Activated naive CD4-positive, alpha-beta T cell treated with anti-CD3 and anti-CD28 coated beads, Interleukin-2, amount 10 ng/mL, durations not matched to agents 7 days and 5 days (primary cell): Measurements from ENCODE around the gene ATP2B2.
A peak's percentile ranks its signal among the peaks of the same experiment; 100 is the strongest.

Source experiments
- CTCF ChIA-PET: fragments of 350-600 bp; sonication (Branson Sonifier 250); formaldehyde crosslinking; loops from one replicate; lab custom pipeline; 2021; ENCODE audit warnings: antibody characterized with exemption; lab: Charles Lee
- DNase-seq: peaks from one replicate; pipeline ENCODE4 v3.0.0-alpha.2; 2020
- H3K27ac Mint-ChIP-seq: one replicate; pipeline ENCODE4 v1.8.0; 2021; ENCODE audit warnings: mild to moderate bottlenecking, moderate library complexity, mixed read lengths
- H3K27me3 Mint-ChIP-seq: one replicate; pipeline ENCODE4 v1.8.0; 2021; ENCODE audit warnings: mild to moderate bottlenecking, mixed read lengths
- H3K36me3 Mint-ChIP-seq: one replicate; pipeline ENCODE4 v1.8.0; 2021; ENCODE audit warnings: mixed read lengths
- H3K4me1 Mint-ChIP-seq: one replicate; pipeline ENCODE4 v1.8.0; 2021; ENCODE audit warnings: mixed read lengths
- H3K4me3 Mint-ChIP-seq: one replicate; pipeline ENCODE4 v1.8.0; 2021; ENCODE audit warnings: mild to moderate bottlenecking, moderate library complexity, mixed read lengths
- H3K9me3 Mint-ChIP-seq: one replicate; pipeline ENCODE4 v1.8.0; 2021; ENCODE audit warnings: mixed read lengths

ATP2B2 gene

DNA sequence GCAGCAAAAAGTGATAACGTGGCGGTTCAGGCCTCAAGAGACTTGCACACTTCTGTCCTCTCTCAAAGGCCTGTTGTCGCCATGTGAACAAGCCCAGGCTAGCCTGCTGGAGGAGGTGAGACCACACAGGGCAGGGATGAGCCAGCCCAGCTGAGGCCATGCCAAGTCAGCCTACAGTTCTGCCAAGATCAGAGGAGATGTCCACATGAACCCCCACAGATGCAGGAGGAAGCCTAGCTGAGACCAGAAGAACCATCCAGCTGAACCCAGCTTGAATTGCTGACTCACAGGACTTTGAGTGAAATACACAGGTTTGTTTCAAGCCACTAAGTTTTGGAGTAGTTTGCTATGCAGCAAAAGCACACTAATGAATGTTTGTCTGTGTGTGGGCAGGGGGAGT lies 134.2 kb downstream of the ATP2B2 start:
- H3K27me3 Mint-ChIP-seq, result peaks cover 28% of the 10 kb centered on the region
- H3K4me3 Mint-ChIP-seq, result no peak overlapping the region
- no peak for DNase-seq
- H3K36me3 Mint-ChIP-seq, result no peaks in the 10 kb centered on the region
- peaks cover 4% of the 10 kb centered on the region for H3K4me1 Mint-ChIP-seq
- CTCF ChIA-PET, result no interaction called here
- H3K27ac Mint-ChIP-seq, result no peak overlapping the region
- H3K9me3 Mint-ChIP-seq, result peaks cover 3% of the 10 kb centered on the region

DNA sequence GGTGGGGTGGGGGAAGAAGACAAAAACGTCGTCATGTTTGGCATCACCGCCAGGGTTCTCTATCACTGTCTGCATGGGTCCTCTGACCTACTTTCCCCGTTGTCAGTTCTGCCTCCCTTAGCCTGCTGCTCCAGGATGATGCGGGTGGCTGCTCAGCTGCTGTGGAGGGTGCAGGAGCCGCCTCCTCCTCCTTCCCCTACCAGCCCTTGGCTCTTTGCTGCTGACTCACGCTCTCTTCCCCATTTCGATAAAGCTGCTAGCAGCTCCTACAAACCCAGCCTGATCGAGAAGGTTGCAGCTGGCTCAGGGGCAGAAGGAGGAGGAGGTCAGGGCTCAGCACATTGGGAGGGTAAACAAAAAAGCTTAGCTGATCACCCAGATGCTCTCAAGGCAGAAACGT lies 135.0 kb downstream of the ATP2B2 start:
- Mint-ChIP-seq H3K27ac (no peak overlapping the region), H3K4me1 (peaks cover 4% of the 10 kb centered on the region), H3K9me3 (peaks cover 5% of the 10 kb centered on the region), H3K36me3 (no peaks in the 10 kb centered on the region), H3K4me3 (no peak overlapping the region), H3K27me3 (peaks cover 28% of the 10 kb centered on the region)
- DNase-seq, result no peak
- CTCF ChIA-PET, result no interaction called here

DNA sequence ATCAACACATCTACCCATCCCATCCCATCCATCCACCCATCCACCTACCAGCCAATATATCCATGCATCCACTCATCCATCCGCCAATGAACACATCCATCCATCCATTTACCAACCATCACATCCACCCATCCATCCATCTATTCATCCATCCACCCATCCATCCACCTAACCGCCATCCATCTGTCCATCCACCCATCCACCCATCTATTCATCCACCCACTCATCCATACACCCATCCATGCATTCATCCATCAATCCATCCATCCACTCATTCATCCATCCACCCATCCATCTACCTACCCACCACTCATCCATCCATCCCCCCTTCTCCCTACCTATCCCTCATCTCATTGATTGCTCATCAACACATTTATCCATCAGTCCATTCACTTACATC lies 136.9 kb downstream of the ATP2B2 start:
- CTCF ChIA-PET, result no interaction called here
- Mint-ChIP-seq H3K36me3 (no peaks in the 10 kb centered on the region), H3K27ac (no peak overlapping the region), H3K4me1 (peaks cover 4% of the 10 kb centered on the region), H3K9me3 (peaks cover 6% of the 10 kb centered on the region), H3K27me3 (peaks cover 28% of the 10 kb centered on the region), H3K4me3 (no peak overlapping the region)
- DNase-seq, result no peak

DNA sequence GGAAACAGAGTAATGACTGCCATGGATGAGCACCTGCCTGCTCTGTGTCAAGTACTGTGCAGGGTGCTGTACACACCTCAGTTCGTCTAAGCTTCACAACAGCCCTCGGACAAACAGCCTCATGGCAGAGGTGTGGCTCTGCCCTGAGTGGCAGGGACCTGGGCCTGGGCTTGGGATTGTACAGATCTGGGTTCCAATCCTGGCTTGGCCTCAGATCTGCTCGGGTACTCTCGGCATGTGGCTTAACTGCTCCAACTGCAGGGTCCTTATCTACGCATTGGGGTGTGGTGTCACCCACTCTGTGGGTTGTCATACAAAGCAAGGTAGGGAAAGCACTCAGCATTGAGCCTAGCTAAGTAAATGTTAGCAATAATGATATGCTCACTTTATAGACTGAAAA lies 137.9 kb downstream of the ATP2B2 start:
- H3K9me3 Mint-ChIP-seq, result peaks cover 6% of the 10 kb centered on the region
- H3K4me3 Mint-ChIP-seq, result no peak overlapping the region
- peaks cover 28% of the 10 kb centered on the region for H3K27me3 Mint-ChIP-seq
- no peak for DNase-seq
- no peak overlapping the region for H3K27ac Mint-ChIP-seq
- no peaks in the 10 kb centered on the region for H3K36me3 Mint-ChIP-seq
- CTCF ChIA-PET, result interaction anchor here (0.7 to 1.4 kb wide), 2 partner anchors 24 to 66 kb away, joined by 3 to 5 read pairs; no protein-coding TSS in a partner anchor
- peaks cover 4% of the 10 kb centered on the region for H3K4me1 Mint-ChIP-seq

DNA sequence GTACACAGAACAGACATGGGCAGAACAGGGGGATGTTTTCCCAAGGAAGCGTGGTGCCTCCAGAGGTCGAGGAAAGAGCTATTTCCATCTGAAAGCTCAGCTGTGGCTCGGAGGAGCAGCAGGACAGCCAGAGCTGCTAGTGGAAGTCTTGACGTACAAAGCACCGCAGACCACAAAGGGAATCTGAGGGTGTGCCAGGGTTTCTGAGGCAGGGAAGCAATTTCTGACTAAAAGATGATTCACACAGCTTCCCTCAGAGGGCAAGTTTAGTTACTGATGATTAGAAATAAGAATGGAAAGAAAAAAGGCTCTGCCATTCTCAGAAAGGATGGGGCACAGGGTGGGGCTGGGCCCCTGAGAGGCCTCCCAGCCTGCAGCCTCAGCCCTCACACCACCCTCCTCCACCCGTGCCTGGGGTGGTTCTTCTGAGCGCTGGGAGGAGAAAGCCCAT lies 138.7 kb downstream of the ATP2B2 start:
- no peak overlapping the region for H3K4me3 Mint-ChIP-seq
- H3K27ac Mint-ChIP-seq, result no peak overlapping the region
- peaks cover 6% of the 10 kb centered on the region for H3K9me3 Mint-ChIP-seq
- H3K36me3 Mint-ChIP-seq, result no peaks in the 10 kb centered on the region
- DNase-seq, result peak; percentile 27
- H3K27me3 Mint-ChIP-seq, result peaks cover 26% of the 10 kb centered on the region
- CTCF ChIA-PET, result interaction anchor here (1.4 kb wide), 2 partner anchors 15 to 23 kb away, joined by 3 to 5 read pairs; no protein-coding TSS in a partner anchor
- H3K4me1 Mint-ChIP-seq, result peaks cover 4% of the 10 kb centered on the region

DNA sequence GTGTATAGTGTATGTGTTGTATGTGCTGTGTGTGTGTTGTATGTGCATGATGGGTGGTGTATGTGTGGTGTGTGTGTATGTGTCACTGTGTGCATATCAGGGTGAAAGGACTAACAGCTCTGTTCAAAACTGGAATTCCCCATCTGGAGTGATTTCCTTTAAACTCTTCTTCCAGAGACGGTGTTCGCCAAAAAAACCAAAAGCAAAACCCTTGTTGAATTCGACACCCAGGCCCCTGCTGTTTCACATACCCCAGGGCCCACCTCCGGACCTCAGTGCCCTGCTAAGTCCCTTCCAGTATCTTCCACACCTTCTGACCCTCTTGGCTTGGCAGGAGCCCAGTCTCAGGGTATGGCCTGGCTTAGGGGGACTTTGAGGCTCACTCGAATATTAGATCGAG lies 139.6 kb downstream of the ATP2B2 start:
- H3K27me3 Mint-ChIP-seq, result peaks cover 25% of the 10 kb centered on the region
- no peak overlapping the region for H3K27ac Mint-ChIP-seq
- no peak overlapping the region for H3K4me3 Mint-ChIP-seq
- no peak for DNase-seq
- peaks cover 3% of the 10 kb centered on the region for H3K9me3 Mint-ChIP-seq
- CTCF ChIA-PET, result interaction anchor here (1.4 kb wide), 1 partner anchor 15 kb away, joined by 3 read pairs; no protein-coding TSS in a partner anchor
- H3K36me3 Mint-ChIP-seq, result no peaks in the 10 kb centered on the region
- peaks cover 4% of the 10 kb centered on the region for H3K4me1 Mint-ChIP-seq

DNA sequence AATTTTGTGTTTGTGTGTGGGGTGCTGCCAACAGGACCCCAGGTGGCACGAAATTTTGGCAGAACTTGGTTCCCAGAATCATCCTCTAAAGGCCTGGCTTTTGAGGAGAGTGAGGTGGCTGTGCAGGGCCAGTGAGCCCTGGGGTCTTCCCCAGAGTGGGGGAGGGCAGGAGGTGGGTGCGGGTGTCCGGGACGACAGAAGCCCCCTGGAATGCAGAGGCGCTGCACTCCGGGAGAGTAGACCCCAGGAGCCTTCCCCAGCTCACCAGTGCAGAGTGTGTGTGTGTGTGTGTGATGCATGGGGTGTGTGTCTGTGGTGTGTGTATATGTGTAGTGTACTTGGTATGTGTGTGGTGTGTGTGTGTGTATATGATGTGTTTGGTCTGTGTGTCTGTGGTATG lies 140.1 kb downstream of the ATP2B2 start:
- Mint-ChIP-seq H3K27me3 (peaks cover 21% of the 10 kb centered on the region), H3K4me3 (no peak overlapping the region), H3K27ac (no peak overlapping the region), H3K4me1 (peaks cover 4% of the 10 kb centered on the region), H3K36me3 (no peaks in the 10 kb centered on the region), H3K9me3 (peaks cover 3% of the 10 kb centered on the region)
- CTCF ChIA-PET, result no interaction called here
- DNase-seq, result no peak

GRCh38 chr3:10364806-10365205 lies 140.6 kb downstream of the ATP2B2 start:
- Mint-ChIP-seq H3K4me3 (no peak overlapping the region), H3K4me1 (peaks cover 4% of the 10 kb centered on the region), H3K9me3 (peaks cover 3% of the 10 kb centered on the region), H3K36me3 (no peaks in the 10 kb centered on the region), H3K27me3 (peaks cover 15% of the 10 kb centered on the region), H3K27ac (no peak overlapping the region)
- CTCF ChIA-PET, result no interaction called here
- no peak for DNase-seq

DNA sequence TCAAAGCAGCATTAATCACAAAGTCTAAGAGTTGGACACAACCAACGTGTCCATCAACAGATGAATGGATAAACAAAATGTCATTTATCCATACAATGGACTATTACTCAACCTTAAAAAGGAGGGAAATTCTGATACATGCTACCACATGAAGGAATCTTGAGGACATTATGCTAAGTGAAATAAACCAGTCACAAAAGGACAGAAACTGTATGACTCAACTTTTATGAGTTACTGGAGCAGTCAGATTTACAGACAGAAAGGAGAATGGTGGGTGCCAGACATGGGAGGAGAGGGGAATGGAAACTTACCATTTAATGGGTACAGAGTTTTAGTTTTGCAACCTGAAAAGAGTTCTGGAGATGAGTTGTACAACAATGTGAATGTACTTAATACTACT lies 141.5 kb downstream of the ATP2B2 start:
- no peak for DNase-seq
- Mint-ChIP-seq H3K4me3 (no peak overlapping the region), H3K27ac (no peak overlapping the region), H3K36me3 (no peaks in the 10 kb centered on the region), H3K4me1 (peaks cover 4% of the 10 kb centered on the region), H3K27me3 (peaks cover 10% of the 10 kb centered on the region), H3K9me3 (peaks cover 3% of the 10 kb centered on the region)
- CTCF ChIA-PET, result no interaction called here

DNA sequence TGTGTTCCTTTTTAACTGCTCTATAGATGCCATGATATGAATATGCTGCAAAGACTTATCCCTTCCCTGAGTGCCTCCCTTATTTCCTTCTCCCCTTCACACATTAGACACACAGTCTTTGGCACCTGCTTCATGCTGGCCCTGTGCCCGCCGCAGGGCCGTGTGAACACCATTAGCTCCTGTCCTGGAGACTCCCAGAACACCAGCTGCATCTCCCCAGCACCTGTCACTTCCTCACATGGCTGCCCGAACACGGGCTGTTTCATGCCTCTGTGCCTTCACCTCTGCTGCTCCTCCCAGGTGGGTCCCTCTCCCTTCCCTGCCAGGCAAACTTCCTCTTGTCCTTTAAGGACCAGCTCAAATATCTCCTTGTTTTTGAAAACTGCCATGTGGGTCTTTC lies 144.0 kb downstream of the ATP2B2 start:
- Mint-ChIP-seq H3K36me3 (no peaks in the 10 kb centered on the region), H3K27ac (no peak overlapping the region), H3K9me3 (peaks cover 3% of the 10 kb centered on the region), H3K4me3 (no peak overlapping the region), H3K4me1 (peaks cover under 1% of the 10 kb centered on the region), H3K27me3 (peaks cover 5% of the 10 kb centered on the region)
- CTCF ChIA-PET, result interaction anchor here (0.9 to 3.4 kb wide), 3 partner anchors 14 to 21 kb away, joined by 3 to 13 read pairs (median 5); no protein-coding TSS in a partner anchor
- no peak for DNase-seq

GRCh38 chr3:10360478-10360877 lies 144.9 kb downstream of the ATP2B2 start:
- Mint-ChIP-seq H3K27ac (no peak overlapping the region), H3K27me3 (peaks cover 5% of the 10 kb centered on the region), H3K4me1 (no peaks in the 10 kb centered on the region), H3K36me3 (no peaks in the 10 kb centered on the region), H3K9me3 (peaks cover 1% of the 10 kb centered on the region), H3K4me3 (no peak overlapping the region)
- CTCF ChIA-PET, result interaction anchor here (1.5 to 3.4 kb wide), 2 partner anchors 13 to 16 kb away, joined by 5 to 13 read pairs; no protein-coding TSS in a partner anchor
- no peak for DNase-seq

- Mint-ChIP-seq H3K27me3 (peaks cover 5% of the 10 kb centered on the region), H3K36me3 (no peaks in the 10 kb centered on the region), H3K27ac (no peak overlapping the region), H3K9me3 (no peaks in the 10 kb centered on the region), H3K4me3 (no peak overlapping the region), H3K4me1 (no peaks in the 10 kb centered on the region)
- no peak for DNase-seq
- CTCF ChIA-PET, result interaction anchor here (3.4 kb wide), 1 partner anchor 15 kb away, joined by 13 read pairs; no protein-coding TSS in a partner anchor
These were observed 145.6 kb downstream of the ATP2B2 start for GRCh38 chr3:10359761-10360161.

GRCh38 chr3:10358309-10358980 lies 146.9 kb downstream of the ATP2B2 start:
- Mint-ChIP-seq H3K4me3 (no peak overlapping the region), H3K9me3 (no peaks in the 10 kb centered on the region), H3K27me3 (peaks cover 14% of the 10 kb centered on the region), H3K4me1 (no peaks in the 10 kb centered on the region), H3K27ac (no peak overlapping the region), H3K36me3 (no peaks in the 10 kb centered on the region)
- CTCF ChIA-PET, result interaction anchor here (1.7 kb wide), 1 partner anchor 19 kb away, joined by 5 read pairs; no protein-coding TSS in a partner anchor
- no peak for DNase-seq

DNA sequence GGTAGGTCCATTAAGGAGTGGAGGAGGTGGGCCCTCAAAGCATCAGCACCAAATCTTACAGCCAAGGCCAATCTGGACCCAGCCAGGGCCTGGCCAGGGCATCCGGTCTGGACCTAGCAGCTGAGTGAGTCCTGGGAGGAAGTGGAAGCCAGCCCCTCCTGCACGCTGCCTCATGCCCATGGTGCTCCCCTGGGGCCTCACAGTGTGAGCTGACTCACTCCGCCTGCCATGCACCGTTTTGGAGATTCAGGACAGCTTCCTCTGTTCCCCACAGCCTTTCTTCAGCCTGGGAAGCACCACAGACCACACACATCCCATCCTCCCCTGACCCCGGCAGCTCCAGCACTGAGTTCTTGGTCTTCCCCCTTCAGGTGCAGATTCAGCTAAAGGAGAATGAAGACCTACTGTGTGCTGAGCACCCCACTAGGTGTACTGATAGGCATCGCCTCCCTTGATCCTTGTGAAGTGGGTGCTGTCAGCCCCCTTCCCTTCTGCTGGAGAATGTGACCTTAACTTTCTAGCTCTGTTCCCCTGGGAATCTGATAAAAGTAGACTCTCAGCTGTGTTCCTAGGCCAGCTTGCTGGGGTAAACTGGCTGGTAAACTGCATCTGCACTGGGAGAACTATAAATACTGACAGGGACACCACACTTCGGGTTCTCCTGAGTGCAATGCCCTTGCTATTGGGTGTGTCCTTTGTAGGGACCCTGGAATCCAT lies 147.6 kb downstream of the ATP2B2 start:
- Mint-ChIP-seq H3K4me1 (no peaks in the 10 kb centered on the region), H3K27me3 (peaks cover 21% of the 10 kb centered on the region), H3K9me3 (no peaks in the 10 kb centered on the region), H3K4me3 (no peak overlapping the region), H3K27ac (no peak overlapping the region), H3K36me3 (no peaks in the 10 kb centered on the region)
- no peak for DNase-seq
- CTCF ChIA-PET, result interaction anchor here (1.7 kb wide), 1 partner anchor 18 kb away, joined by 5 read pairs; no protein-coding TSS in a partner anchor
